GM19397 (cell line): ENCODE data around the gene ANKRD12.

ENCODE experiments used
- ATAC-seq: cut with Tn5 transposase; IDR thresholded peaks from one replicate; pipeline ENCODE4 v1.9.1; 2021; ENCODE audit warnings: mild to moderate bottlenecking, moderate library complexity; ENCODE audit not compliant: unreplicated experiment

ANKRD12 gene

DNA sequence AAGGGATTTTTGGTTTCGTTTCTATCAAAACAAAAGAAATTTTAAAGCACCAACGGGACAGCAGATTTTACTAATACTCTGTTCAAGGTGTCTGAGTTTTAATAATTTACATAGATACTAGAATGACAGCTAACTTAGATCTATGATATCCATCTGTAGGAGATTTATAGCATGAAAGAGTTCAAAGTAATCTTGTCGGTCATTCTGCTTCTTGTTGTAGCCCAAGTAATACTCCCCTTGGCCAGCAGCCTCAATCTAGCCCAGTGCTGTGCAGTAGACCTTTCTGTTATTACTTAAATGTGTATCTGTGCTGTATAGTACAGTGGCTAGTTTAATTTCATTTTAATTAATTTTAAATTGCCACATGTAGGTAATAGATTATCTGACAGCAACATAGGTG is 44.7 kb downstream of the ANKRD12 start:
- no peak for ATAC-seq

DNA sequence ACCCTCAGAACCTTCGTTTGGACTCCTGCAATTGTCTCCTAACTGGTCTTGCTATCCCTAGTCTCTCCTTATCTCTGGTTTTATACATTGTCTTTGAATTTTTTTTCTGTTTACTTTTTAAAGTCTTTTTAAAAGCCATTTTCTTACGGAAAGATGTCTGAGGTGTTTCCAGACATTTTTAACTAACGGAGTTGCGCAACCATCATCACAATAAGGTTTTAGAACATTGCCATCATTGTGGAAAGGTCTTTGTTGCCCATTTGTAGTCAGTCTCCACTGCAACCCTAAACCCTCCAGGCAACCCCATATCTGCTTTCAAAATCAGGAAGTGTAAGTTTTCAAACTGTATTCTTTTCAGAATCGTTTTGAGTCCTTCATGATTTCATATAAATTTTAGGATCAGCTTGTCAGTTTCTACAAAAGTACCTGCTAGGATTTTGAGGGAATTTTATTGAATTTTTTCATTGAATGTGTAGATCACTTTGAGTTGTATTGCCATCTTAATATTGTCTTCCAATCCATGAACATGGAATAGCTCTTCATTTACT is 46.3 kb downstream of the ANKRD12 start:
- ATAC-seq, result no peak

DNA sequence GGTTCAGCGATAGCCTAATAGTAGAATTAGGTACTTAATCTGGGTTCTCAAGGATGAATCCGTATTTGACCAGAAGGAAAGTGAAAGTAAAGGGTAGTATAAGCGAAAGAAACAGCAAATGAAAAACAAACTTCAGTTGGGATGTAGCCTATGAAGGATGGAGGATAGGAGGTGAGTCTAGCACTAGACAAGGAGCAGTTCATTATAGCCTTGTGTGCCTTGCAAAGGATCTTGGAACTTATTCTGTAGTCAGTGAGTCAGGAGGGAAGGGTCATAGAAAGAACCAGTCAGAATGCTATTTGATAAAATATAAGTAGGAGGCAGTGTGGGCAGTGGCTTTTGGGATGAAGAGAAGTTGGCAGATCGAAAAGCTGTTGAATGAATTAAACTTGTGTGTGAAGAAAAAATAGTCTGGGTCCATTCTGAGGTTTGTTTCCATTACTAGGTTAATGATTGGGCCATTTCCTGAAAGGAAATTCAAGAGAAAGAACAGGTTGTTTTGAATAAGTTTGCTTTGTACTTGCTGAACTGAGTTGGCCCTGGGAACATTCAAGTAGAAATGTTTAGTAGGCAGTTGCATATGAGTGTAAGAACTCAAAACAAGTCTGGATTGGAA is 48.5 kb downstream of the ANKRD12 start:
- ATAC-seq, result no peak

DNA sequence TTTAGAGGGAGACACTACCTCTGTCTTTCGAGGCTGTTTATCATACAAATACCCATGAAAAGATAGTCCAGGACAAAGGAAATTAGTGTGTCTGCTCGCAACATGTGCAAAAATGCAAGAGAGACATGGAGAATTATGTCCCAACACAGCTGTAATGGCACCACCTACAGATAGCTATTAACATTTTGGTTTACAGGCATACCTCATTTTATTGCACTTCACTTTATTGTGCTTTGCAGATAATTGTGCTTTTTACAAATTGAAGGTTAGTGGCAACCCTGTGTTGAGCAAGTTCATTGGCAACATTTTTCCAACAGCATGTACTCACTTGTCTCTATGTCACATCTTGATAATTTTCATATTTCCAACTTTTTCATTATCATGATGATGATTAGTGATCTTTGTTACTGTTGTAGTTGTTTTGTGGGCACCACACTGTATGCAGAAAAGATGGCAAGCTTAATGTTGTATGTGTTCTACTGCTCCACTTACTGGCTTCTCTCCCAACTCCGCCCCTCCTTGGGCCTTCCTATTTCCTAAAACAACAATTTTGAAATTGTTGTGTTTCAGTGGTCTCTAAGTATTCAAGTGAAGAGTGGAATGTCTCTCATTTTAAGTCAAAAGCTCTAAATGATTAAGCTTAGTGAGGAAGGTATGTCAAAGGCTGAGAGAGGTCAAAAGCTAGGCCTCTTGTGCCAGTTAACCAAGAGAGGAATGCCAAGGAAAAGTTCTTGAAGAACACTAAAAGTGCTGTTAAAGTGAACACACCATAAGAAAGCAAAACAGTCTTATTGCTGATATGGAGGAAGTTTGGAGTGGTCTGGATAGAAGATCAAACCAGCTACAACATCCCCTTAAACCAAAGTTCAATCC is 52.0 kb downstream of the ANKRD12 start:
- ATAC-seq, result no peak

DNA sequence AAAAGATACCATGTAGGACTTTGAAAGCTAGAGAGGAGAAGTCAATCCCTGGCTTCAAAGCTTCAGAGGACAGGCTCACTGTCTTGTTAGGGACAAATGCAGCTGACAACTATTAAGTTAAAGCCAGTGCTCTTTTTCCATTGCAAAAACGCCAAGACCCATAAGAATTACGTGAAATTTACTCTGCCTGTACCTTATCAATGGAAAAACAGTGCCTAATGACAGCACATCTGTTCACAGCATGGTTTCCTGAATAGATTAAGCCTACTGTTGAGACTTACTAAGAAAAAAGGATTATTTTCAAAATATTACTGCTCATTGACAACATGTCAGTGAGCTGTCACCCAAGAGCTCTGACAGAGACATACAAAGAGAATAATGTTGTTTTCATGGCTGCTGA is 52.9 kb downstream of the ANKRD12 start:
- no peak for ATAC-seq

DNA sequence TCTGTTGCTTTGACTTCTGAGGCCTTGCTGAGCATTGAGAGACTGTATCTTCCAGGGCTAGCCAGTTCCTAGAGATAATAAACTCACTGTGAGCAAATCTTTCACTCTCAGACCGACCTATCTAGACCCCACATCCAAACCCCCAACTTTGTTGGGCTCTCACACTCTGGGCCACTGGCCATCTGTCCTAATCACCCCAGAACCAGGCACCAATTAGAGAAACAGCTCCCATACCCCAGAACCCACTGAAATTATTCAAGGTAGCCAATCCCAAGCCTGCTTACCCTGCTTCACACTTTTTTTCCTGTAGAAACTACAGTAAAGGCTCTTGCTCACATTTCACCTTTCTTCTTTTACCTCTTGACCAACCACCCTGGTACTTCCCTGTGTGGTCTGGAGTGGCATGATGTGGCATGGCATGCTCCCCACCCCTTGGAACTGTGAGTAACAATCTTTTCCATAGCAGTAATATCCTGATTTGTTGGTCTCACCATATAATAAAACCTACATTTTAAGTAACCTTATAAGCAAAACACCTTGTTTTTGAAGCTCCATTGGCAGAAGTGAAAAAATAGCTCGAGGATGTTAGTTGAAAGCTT is 55.2 kb downstream of the ANKRD12 start:
- ATAC-seq, result no peak

DNA sequence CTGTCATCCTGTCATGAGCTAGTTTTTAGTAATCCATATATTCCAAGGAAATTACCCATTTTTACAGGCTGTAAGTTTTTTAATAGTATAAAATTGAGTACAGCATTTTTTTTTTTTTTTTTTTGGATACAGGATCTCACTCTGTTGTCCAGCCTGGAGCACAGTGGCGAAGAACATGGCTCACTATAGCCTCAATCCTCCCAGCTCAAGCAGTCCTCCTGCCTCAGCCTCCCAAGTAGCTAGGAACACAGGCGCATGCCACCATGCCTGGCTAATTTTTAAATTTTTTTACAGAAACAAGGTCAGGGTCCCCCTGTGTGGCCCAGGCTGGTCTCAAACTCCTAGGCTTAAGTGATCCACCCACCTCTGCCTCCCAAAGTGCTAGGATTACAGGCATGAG is 56.5 kb downstream of the ANKRD12 start:
- ATAC-seq, result no peak

DNA sequence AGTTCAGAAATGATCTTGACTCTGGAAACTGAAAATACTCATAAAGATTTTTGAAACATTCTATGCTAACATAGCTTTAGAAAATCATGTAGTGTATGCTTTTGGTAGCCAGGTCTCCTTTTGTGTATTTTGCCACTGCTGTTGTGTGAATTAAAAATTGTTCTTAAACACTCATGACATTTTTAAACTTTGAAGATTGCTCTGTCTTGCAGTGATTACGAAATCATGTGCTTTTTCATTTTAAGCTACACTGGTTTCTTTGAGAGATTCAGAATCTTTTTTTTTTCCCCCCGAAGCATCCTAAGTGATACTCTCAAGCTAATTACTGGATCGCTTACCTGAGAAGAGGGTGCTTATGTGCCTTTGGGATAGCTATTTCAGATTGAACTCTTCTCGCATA is 60.0 kb downstream of the ANKRD12 start:
- no peak for ATAC-seq

DNA sequence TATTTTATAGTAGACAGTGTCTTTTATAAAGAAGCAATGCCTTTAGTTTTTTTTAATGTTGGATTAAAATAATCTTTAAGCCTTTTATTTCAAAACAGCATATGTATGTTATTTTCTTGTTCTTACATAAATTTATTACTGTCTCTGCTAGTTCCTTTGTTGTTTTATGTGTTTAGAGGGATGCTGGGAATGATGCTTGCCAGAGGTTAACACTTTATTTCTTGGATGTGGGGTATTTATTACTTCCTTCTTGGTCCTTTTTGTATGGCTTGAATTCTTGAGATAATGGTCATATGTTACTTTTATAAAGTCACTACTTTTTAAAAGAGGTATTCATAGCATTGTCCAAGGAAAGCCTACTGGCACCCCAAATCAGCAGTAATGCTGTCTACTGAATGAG is 63.1 kb downstream of the ANKRD12 start:
- no peak for ATAC-seq

DNA sequence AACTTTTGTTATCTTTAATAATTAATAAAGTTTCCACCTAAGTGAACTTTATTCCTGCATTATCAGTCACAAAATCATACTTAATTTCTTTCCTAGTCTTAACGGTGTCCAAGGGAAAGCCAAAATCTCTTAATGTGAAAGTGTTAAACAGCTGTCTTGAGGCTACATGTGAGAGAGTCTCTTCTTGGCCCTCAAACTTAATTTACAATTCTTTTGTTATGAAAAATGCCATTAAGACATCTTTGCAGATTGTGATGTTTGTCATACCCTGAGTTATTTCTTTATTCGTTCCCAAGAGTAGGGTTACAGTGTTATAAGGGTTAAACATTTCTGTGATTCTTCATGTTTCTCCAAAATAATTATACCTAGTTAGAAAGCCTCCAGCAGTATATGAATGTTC is 64.6 kb downstream of the ANKRD12 start:
- no peak for ATAC-seq

DNA sequence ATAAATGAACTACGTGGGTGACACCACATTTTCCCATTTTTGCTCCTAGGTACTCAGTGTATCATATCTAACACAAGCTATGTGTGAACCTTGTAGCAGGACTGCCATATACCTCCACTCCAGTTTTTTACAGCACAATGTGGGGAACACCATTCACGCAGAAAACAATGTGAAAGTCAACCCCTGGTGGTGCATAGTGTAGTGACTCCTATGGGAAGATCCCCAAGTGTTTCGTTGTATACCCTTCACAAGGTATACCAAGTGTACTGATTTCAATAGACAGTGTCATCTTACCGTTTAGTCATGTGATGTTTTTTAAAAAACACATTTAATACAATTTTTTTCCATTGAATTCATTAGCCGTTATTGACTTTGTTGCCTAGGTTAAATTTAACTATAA is 68.1 kb downstream of the ANKRD12 start:
- ATAC-seq, result no peak

DNA sequence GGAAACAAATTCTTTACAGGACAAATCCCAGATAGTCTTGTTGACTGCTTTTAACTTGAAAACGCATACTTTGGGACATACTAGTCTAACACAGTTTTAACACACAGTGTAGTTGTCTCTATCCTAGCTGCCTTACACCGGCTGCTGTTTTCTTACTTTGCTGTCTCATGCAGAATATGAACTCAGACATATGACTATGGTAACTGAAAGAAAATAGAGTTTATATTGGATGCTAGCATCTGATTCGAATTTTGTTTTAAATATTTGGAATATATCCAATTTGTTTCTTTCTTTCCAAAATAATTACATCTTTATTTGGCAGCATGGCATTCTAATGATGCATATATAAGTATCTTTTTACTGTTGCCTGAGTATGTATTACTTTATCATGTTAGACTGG is 69.8 kb downstream of the ANKRD12 start:
- no peak for ATAC-seq

DNA sequence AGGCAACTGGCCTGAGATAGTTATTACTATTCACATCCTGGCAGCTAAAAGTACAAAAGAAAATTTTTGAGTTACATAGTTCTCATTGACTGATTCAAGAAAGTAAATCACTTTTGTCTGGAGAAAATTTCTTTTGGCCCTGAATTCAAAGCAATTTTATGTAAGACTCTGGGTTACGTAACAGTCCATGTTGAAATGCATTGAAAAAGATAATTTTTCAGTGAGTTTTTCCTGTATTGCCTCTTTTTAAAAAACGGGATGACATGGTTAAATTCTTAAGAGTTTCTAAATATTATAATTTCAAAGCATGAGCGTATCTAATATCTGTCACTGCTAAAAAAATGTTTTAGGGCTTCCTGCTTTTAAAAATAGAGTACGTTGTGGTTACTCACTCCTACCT is 72.7 kb downstream of the ANKRD12 start:
- ATAC-seq, result no peak

DNA sequence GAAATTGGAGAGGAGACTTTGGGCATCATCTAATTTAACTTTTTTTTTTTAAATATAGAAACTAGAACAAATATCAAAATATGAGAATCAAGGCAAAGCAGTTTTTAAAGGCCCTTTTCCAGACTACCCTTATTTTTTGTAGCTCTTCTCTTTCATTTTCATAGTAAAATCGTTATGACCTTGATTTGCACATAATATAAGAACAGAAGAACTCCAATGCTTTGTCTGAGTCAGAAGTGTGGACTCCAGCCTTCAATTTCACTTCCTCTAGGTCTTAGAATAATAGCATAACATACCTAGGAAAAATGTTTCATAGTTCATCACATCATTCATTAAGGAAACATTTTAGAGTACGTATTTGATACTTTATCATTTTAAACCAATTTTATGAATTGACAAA is 74.4 kb downstream of the ANKRD12 start:
- ATAC-seq, result no peak

DNA sequence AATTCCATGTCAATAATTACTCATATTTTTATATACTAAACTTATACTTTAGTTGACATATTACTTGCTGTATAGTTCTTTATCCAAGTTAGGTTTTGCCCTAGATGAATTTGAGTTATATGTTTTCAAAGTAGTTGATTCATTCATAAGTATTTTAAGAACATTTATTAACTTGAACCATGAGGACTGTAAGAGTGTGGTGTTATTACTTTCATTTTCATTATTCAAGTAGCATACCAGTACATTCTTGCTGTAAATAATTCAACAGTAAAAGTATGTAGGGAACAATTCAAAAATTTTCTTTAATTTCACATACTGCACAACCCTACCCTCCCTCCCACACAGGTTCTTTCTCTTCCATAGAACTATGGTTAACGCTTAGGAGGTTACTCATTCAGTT is 75.4 kb downstream of the ANKRD12 start:
- ATAC-seq, result no peak

DNA sequence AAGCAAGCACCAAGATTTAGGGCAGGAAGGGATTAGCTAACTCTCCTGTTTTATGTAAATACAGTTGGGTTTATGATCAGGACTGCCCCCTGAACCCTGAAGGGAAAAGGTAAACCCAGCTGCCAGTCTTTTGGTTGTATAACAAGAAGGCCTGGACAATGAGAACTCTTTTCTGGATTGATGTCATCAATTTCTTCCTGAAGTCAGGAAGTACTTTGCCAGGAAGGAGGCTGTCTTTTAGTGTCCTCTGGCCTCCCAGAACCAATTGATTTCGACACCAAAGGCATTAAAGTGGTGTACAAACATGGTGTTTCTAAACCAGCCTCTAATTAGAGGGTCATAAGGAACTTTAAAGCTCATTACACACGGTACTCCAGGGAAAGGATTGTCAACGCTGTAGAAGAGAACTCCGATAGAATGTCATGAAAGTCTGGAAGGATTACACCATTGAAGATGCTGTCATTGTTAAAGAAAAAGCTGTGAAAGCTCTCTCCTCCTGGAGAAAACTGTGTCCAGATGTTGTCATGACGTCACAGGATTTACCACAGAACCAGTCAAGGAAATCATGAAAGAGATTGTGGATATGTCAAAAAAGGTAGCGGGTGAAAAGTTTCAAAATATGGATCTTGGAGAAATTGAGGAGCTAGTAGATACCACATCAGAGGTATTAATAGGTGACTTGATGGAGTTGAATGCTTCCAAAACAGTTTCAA is 78.8 kb downstream of the ANKRD12 start:
- ATAC-seq, result no peak

DNA sequence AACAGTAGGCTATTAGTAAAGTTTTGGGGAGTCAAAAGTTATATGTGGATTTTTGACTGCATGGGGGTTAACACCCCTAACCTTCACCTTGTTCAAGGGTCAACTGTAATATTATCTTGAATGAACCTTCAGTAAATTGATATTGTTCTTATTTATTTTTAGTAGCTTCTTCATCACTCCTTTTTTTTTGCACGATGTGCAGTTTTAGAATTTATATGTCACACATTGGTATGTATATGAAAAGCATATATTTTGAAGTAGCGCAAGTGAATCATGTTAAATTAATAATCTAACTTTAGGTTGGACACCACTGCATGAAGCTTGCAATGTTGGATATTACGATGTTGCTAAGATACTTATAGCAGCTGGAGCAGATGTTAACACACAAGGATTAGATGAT is 79.9 kb downstream of the ANKRD12 start:
- ATAC-seq, result no peak

DNA sequence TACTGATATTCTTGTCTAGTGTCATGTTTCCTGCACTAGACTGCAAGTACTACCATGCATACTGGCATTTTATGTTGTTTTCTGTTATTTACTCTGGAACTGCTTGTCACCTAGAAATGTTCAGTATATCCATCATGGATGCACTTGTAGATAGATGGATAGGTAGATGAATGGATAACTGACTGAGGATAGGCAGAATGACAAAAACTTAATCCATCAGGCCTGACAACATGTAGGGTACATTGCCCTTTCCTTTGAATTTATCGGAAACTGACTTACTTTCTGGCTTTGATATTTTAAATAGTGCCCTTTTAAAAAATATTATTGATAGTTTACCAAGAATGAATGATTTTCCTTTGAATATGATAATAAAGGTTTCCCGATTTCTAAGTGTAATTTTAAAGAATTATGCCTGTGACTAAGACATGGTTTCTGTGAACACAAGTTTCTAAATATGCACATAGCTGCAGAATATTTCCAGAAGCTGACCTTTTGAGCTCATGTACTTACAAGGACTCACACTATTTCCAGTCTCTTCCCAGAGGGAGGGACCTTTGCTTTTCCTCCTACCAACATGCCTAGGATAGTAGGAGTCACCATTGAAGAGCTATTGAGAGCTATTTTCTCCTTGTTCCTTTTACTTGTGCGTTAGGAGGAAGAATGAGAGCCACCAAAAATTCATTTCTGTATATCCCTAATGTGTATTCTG is 81.3 kb downstream of the ANKRD12 start:
- ATAC-seq, result no peak

DNA sequence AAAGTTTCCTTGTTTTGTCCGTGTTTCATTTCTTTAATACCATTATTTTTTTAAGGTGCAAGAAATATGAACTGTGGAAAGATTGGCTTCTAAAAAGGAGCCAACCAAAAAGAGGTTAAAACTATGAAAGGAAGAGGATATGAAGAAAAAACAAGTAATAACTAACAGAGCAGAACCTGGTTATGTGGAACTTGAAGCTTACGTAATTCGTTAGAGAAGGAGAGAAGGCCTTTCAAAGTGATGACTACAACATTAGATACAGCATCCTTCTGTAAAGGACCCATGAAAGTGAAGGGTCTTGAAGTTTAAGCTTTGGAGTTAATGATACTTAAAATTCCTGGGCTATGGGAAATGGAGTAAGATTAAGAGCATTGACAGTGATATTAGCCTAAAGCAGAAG is 84.5 kb downstream of the ANKRD12 start:
- no peak for ATAC-seq

DNA sequence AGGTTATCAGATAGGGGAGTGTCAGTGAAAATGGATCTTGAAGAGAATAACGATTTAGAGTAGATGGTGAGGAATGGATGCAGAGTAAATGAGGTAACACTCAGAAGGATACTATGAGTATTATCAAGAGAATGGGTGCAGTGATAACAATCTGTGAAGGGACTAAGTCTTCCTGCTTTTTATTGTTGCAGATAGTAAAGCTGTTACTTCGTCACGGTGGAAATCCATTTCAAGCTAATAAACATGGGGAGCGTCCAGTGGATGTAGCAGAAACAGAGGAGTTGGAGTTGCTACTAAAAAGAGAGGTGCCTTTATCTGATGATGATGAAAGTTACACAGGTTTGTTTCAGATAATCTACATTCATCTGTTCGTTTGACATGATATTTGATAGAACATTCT is 85.1 kb downstream of the ANKRD12 start:
- no peak for ATAC-seq

DNA sequence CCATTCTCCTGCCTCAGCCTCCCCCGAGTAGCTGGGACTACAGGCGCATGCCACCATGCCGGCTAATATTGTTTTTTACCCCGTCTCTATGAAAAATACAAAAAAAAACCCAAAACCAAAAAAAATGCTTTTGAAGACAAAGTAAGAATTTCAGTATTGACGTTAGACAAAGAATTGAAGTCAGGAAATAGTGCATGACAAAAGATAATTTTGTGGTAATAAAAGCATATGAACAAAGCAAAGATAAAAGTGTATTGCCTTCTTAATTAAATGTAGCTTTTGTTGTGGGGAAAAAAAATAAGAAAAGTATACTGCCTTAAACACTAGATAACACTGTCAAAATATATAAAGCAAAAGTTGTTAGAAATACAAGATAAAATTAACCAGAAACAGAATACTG is 86.8 kb downstream of the ANKRD12 start:
- no peak for ATAC-seq
